ENCODE measurements around the gene ZNF526.
A peak's percentile ranks its signal among the peaks of the same experiment; 100 is the strongest.

The ZNF526 gene

DNA sequence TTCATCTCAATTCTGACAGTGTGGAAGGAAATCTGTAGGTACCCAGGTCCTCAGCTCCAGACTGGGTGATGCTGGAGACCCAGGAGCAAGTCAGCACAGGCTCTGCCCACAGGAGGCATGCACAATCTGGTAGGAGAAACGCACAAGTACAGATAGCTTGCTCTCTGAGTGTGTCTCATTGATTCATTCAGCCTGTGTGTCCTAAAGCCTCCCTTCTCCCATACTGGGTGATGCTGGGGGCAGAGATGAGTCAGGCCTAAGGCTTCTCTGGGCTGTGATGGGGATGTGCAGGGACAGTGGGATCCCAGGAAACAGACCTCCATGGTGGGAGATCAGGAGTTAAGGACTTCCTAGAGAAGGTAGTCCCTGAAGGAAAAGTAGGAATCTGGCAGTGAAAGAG is 6.8 kb downstream of the ZNF526 start:
- DNase-seq: no peak

DNA sequence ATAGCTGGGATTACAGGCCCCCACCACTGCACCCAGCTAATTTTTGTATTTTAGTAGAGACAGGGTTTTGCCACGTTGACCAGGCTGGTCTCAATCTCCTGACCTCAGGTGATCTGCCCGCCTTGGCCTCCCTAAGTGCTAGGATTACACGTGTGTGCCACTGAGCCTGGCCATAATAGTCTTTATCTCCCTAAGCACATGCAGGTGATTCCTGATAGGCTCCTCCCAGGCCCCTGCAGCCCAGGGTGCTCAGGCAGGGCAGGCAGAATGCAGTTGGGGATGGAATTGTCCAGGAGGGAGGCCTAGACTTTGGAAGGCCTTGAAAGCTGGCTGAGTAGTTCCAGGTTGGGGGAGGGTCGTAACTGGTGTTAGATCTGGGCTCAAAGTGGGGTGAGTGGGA is 8.5 kb downstream of the ZNF526 start:
- DNase-seq: no peak

DNA sequence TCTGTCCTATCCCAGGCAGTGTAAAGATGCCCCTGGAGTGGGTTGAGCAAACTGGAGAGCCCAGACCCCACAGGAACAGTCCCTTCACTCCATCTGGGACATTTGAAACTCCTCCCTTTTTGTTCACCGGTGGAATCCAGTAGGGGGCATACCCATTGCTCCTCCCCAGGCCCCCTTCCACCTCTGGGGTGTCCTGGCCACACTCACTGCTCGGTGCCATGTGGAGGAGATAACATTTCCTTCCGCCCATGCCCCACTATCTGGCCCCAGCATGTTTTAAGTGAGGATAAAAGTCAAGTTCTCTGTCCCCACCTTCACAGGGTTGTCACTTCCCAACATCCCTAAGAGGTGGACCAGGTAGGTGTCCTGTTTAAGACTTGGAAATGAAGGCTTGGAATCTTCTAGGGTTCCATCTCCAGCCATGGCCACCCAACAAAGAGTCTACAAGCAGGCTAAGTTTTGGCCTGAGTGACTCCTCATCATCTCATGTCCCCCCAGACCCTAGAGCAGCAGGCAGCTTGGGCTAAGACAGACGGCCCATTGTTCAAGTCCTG is 9.3 kb downstream of the ZNF526 start:
- no peak for DNase-seq

GRCh38 chr19:42229855-42230351 is 9.8 kb downstream of the ZNF526 start:
- no peak for DNase-seq

- no peak for DNase-seq
Measured at GRCh38 chr19:42230571-42230970, 10.5 kb downstream of the ZNF526 start.

GRCh38 chr19:42232435-42232834 is 12.3 kb downstream of the ZNF526 start:
- DNase-seq: no peak

GRCh38 chr19:42233106-42233505 is 13.0 kb downstream of the ZNF526 start:
- no peak for DNase-seq

DNA sequence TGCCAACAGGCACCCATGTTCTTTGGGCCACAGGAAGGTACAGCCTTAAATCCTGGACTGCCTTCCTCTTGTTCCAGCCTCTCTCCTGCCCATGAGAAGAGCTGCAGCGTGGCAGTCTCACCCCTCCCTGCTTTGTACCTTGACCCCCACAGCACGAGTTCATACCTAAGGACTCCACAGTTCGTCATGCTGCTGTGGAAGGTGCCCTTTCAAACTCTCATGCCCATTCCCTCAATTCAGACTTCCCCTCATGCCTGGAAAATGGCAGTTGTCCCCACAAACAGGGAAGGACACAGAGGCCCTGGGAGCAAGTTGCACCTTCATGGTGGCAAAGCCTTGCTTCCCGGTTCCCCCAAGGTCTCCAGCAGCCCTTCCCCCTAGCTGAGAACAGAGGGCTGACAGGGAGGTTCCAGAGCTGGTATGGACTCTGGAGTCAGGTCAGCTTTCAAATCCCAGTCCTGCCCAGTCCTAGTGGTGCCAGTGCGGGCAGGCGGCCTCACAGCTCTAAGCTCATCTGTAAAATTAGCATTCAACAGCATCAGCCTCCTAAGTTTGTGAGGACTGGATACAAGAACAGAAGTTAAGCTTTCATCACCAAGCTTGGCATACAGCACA is 13.7 kb downstream of the ZNF526 start:
- DNase-seq: no peak

DNA sequence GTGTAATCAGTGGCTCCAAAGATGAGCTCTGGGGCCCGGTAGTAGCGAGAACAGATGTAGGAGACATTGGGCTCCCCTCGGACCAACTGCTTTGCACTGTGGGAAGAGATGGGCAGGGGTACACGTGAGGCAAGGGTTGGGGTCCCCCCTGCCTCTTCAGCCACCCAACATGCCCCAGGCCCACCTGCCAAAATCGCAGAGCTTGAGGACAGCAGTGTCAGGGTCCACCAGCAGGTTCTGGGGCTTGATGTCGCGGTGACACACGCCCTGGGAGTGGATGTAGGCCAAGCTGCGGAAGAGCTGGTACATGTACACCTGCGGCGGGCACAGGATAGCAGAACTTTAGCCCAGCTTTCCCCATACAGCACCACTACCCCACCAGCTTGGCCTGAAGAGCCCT is 14.3 kb downstream of the ZNF526 start:
- no peak for DNase-seq

DNA sequence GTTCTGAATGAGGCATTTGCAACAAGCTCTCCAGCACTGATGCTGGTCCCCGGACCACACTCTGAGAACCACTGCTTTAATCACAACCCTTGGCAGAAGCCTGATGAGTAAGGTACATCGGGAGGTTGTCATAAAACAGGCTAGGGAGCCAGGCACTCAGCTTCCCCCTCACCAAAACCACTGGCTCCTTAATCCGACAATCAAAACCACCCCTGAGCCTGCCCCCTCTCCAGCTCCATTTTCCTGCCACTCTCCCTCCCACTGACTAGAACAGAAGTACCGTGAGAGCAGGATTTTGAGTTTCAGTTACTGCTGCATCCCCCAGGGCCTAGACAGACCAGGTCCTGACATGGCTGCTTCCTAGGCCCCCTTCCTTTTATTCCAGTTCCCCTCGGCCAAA is 15.1 kb downstream of the ZNF526 start:
- DNase-seq: no peak

DNA sequence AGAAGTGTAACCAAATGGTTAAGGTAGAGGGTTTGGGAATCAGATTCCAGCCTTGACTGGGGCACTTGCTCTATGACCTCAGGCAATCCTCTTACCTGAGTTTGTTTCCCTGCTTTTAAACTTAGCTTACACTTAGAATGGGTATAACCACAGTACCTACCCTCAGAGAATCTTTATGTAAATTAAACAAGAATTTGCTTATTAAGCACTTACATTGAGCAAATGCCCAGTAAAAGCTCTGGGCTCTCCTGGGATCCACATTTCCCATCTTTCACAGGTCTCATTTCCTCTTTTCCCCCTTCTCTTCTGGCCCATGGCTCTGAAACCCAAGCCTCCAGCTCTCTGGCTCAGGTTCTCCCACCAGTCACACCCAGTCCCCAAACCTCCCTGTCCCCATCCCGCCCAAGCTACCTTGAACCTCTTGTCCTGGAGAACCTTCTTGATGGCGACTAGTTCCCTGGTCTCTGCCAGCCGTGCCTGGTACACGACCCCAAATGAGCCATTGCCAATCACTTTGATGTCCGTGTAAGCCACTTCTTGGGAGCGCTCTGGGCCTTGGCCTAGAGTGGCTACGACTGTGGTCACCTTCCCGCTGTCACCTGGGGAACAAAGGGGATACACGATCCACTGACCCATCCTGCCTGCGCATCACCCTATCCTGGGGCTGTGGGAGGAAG is 19.6 kb downstream of the ZNF526 start:
- DNase-seq: no peak

GRCh38 chr19:42241279-42241678 is 21.2 kb downstream of the ZNF526 start:
- no peak for DNase-seq

- DNase-seq: no peak
Measured at GRCh38 chr19:42242069-42242511, 22.0 kb downstream of the ZNF526 start.

- peak; percentile 98 for DNase-seq
Measured at GRCh38 chr19:42242512-42243409, 22.6 kb downstream of the ZNF526 start, which contains the start of gene GSK3A. Gene GSK3A, minus strand, starts transcription at chr19:42242602. Its CDS starts 137 bp downstream, at chr19:42242465.

DNA sequence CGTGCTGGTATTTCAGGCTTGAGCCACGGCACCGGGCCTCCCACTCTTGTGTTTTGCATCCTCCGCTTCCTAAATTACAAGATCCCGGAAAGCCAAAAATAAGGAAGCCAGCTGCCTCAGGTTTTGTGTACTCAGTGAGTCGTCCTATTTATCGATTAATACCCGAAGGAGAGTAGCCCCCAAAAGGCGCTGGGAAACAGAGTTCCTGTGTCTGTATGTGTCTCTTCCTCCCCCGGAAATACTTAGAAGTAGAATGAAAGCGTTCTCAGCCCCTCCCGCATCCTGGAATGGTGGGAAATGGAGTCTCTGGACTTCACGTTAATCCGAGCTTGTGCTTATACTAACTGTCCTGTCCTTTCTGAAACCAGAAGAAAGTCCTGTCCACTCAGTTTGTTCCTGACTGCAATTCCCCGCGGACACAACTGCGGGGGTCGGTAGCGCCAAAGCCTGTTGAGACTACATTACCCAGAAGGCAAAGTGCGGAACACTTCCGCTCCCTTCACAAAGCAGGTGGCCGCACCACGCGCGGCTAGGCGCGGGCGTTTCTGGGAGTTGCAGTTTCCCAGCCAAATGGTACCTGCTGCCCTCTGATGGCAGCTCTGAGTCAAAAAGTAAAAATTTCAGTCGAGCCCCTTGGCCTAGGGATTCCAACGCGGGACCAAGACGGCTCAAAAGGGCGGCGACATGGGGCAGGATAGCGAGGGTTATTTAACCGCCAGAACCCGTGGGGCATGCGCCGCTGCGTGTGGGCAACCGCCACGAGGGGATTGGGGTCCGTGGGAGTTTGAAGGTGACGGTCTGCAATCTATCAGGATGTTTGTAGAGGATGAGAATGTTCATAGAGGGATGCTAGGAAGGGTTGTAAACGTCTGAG is 24.5 kb downstream of the ZNF526 start:
- peak; percentile 94 for DNase-seq

GRCh38 chr19:42245231-42245630 is 25.1 kb downstream of the ZNF526 start:
- DNase-seq: no peak

- peak; percentile 54 for DNase-seq
Measured at GRCh38 chr19:42246143-42246921, 26.2 kb downstream of the ZNF526 start.

DNA sequence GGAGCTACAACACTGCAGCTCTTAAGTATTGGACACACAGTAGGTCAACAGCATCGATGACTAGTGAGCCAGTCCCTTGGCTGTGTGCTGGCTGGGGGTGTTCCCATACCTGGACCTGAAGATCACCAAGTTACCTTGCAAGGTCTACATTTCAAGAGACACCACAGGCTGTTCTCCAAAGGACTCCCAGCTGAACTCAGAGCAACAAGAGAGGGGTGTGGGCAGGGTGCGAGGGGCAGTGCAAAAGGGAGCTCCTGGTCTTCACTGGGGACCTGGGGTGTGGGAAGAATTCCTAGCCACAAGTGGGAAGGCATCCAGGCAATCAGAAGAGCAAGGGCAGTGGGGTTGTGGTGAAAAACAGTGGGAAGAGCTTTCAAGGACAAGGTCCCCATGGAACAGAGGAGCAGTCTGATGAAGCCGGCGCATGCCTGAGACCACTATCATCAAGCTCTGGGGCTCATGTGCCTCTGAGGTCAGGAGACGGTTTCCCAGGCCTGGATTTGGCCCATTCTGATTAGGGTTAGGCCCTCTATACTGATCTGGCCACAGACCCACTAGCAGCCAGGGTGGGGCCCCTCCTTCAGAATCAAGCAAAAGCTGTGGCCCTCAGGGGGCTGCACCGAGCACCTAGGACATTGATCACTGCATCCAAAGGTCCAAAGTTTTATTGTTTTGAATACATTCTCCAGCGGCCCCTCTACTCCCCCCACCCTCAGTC is 27.0 kb downstream of the ZNF526 start:
- DNase-seq: peak; percentile 44

GRCh38 chr19:42247640-42248199 is 27.6 kb downstream of the ZNF526 start:
- DNase-seq: peak; percentile 39

Measured in CD4-positive, alpha-beta T cell treated with Interleukin-21 for 1 hour (primary cell).